GM21515 (cell line): ENCODE data around the gene ITPKB.
"Not testable (repeated sequence)": the region's sequence is repeated elsewhere in the genome, so short reads cannot be mapped to it uniquely, and the experiment has no call there.

Experiments
- ATAC-seq: cut with Tn5 transposase; IDR thresholded peaks from one replicate; pipeline ENCODE4 v1.9.1; 2021; ENCODE audit not compliant: unreplicated experiment

Gene ITPKB

DNA sequence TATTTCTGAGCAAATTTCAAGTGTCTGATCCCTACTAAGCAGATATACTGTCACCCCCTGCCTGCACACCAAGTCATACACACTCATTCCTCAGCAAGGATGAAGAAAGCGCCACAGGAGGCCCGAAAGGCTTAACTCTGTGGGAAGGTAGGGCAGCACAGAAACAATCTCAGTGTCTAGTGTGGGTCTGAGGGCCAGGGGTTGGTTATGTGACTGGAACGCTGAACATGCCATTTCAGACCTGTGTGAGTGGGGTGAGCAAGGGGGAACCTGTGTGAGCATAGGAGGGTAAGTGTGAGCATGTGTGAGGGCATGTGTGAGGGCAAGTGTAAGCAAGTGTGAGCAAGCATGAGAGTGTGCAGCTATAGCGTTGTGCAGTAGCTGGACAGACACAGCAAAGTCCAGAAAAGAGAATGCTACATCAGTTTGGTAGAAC, 6.2 kb downstream of the ITPKB start:
- ATAC-seq: no peak

DNA sequence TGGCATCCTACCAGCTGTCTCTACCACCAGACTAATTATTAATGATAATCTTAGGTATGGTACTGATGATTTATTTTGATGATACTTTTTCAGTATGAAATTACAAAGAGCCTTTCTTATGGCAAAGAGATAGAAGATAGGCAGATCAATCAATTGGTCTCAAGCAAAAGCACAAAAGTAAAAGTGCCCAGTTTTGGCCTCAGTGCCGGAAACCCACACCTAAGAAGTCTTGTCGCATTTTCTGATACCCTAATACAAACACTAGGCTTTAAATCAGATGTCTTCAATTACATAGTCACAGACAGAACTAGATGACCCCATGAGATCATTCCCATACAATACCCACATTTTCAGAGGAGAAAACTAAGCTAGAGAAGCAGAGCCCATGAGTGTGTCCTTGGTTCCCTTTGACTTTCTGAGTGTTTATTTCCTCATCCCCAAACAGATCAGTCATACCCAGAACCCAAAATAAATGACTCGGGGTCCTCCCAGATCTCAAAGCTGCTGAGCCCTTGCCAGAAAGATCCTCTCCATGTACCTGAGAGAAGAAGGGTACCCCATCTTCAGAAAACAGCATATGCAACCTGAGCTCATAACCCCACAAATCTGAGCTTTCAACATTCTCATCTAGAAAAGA, 7.7 kb downstream of the ITPKB start:
- no peak for ATAC-seq

DNA sequence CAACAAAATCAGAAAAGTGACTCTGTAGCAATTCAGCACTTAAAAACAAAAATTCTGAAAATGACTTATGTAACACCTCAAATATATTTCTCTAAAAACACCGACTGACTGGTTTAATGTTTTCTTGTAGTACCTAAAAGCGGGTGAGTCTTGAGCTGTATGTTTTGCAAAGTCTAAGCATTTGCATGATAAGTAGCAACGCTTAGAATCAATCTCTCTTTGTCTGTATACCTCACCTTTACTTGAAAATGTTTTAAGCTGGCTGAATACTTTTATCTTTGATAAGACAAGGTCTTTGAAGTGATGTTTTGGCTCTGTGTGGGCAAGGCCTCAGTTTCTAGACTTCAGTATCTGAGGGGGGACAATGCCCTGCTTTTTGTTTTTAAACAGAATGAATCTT, 8.2 kb downstream of the ITPKB start:
- no peak for ATAC-seq

DNA sequence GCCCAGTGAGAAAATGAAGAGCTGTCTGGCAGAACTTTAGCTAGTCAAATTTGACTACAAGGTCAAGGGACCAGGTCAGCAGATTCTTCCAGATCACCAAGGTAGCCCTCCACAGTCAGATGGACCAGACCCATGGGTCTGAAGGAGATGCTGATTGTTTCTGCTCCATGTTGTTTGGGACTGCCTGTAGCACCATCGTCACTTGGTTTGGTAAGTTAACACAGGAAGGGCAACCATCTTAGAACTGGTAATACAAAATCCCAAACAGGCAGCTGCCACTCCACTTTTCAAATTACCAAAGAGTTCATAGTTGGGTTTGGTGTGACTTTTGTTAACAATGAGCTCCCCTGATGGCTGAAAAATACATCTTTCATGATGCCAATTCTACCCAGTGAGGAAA, 9.0 kb downstream of the ITPKB start:
- no peak for ATAC-seq

DNA sequence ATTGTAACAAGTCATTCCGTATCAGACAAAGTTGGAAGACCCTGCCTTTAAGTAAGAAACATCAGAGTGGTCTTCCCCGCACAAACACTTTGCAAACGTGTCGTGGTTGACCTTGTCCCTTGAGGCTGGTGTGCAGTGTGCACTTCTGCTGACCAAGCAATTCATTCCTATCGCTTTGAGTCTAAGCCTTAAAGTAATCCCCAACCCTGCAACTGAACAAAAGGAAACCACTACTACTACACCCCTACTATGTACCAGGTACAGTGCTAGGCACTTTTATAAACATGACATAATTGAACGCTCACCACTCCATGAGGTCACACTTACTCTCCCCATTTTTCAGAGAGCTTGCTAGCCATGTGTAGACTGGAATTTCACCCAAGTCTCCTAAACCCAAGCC, 10.6 kb downstream of the ITPKB start:
- no peak for ATAC-seq

DNA sequence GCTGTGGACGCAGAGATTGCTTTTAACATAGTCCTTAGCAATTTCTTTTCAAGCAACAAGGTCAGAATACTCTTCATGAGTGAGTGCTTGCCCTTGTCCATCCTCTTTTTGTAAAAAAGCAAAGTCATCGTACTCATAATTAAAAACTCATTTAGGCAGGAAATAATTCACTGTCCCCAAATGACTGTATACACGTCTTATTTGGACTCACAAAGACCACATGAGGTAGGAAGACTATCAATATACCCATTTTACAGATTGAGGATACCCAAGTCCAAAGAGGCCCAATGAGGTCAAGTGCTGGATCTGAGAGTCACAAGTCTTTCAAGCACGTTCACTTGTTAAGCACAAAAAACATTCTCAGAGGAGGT, 13.2 kb downstream of the ITPKB start:
- ATAC-seq: no peak

DNA sequence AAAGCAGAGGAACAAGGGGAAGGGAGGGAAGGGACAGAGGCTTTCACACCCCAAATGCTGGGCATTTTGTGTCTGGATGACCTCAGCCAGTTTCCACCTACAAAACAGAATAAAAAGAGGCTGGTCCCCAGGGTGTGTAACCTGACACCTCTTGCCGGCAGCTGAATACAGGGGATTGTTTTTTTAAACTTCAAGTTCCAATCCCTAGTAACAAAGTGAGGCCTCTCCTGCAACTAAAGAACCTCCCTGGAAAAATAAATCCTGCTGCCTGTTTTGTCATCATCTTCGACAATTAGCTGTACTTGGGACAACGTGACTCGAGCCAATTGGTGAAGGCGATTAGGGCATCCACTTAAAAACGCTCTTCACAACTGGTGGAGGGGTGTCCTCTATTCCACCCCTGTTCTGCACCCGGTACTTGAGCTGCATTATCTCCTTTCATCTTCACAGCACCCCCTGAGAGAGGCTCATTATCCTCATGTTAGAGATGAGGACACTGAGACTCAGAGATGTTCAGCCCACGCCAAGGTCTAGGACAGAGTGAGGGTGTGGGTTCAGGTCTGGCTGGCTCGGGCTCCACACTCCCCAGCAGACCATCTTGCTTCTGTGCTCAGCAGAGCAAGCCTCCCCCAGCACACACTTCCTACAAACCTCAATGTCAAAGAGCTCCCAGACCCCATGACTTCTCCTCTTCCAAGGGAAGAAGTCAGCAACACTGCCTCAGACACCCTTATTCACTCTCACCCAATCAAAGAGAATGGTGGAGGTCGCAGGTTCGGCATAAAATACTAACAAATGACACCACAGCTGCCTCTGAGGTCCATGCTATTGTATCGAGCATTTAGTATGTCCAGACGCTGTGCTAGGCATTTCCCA, 15.2 kb downstream of the ITPKB start:
- ATAC-seq: no peak

DNA sequence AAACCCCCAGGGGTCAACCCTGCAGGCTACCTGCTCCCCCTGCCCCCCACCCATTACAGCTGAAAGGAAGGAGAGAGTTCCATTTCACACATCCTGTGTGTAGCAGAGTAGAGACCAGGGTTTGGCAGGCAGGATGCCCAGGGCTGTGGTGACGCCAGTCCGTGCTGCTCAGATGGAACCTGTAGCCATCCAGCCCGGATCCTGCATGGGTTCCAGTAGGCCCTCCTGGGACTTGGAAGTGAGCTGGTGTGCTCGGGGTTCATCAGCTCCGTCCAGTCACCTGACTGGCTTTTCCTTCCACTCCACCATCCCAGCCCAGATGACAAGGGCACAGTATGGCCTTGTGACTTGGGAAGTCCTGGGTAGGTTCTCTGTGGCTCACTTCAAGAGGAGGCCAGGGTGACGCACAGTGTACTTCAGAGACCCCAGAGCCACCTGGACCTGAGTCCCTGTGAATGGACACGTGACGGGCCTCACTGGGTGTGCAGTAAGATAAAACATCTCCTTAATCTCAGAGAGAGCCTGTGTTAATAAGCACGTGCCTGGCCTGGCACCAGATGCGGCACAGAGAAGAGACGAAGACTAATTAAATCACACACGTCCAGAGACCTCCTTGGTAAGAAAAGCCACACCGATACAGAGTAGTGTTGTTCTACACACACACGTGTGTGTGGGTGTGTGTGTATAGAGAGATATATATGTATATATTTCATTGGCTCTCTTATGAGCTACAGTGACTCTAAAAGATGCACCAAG, 16.0 kb downstream of the ITPKB start:
- ATAC-seq: no peak

DNA sequence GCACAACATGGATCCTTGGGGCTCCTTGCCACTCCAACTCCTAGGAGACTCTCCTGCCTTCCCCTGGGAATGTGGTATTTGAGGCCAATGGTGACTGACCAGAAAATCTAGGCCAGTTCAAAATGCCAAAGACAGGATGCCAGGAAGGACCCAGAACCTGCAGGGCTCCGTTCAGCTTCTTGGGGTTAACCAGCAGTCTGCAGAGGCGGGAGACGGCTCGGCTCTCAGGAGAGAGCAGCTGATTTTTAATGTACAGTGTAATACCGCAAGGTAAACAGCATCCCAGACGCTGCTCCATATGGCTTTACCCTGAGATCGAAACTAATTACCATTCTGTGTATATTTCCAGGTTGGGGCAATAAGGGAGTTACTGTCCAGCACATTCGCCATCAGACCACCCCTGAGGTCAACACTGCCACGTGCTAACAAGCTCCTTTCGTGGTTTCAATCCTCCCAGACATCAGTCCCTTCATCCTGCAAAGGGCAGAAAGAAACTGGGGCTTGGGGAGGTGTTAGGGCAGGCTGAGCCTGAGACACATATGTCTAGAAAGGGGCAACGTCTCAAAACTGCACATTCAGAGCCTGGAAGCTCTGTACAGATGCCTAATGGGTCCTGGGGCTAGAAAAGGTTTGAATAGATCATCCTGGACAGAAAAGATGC, 16.7 kb downstream of the ITPKB start:
- no peak for ATAC-seq

DNA sequence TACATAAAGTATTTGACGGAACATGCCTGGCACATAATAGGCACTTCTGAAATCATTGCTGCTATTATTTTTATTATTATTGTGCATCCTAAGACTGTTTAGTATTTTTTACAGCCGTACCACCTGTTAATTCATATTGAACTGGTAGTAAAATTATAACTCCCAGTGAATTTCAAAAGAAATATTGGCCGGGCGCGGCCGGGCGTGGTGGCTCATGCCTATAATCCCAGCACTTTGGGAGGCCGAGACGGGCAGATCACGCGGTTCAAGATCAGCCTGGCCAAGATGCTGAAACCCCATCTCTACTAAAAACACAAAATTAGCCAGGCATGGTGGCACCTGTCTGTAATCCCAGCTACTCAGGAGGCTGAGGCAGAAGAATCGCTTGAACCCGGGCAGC, 18.5 kb downstream of the ITPKB start:
- not testable (repeated sequence) for ATAC-seq

DNA sequence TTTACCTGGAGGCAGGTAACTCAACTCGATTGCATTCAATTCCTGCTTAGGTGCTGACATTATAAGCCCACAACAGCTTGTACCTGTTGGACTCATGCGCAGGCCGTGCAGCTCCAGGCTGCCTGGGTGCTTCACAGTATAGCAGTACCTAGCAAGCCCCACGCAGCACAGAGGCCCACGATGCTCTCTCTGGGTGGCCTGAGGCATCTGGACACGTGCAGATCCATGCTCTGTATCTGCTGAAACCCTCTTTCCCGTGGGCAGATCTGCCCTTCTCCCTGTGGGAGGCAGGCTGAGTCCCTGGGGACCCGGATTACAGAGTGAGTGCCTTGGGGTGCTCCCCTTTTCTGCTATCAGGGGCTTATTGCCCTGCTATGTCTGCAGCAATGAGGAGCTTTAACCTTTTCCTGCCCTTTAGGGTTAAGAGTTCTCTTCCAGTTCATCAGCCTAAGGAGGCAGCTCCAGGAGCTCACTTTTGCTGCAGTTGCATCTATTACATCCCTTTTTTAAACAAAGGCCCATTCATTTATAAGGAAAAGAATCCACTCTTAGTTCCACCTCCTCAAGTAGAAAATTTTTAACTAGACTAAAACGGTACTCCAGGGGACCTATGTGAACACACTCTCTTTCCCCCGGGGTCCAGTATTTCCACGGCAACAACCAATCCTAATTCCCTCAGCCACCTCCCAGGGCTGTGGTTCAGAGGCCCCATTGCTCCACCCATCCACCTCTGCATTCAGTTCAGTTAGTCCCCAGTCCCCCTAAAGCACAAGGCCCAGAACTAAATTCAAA, 19.3 kb downstream of the ITPKB start:
- ATAC-seq: no peak

DNA sequence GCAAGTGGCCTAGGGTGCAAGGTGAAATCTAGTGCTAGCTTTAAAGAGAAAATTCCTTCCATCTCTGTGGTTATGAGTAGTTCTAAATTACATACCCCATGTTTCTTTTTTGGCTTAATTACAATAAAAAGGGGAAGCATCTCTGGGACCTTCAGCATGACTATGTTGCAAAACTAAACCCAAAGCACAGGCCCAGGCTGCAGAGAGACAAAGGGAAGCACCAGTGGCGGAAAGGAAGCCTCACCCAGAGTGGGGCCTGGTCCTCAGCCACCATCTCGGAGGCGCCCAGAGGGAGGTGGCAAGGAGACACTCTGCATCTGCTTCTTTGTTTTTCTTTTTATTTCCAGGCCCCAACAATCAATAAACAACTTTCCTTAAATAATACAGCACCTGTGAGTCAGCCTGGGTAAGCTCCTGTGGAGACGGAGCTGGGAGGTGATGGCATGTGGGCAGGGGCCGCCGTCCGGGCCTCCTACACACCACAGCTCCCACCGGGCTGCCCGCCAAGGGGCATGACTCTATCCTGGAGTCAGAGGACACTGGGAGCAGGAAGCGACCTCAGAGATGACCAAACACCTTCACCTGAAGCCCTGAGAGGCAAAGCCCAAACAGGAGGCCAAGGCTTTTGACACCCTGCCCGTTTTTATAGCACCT, 21.7 kb downstream of the ITPKB start:
- no peak for ATAC-seq

DNA sequence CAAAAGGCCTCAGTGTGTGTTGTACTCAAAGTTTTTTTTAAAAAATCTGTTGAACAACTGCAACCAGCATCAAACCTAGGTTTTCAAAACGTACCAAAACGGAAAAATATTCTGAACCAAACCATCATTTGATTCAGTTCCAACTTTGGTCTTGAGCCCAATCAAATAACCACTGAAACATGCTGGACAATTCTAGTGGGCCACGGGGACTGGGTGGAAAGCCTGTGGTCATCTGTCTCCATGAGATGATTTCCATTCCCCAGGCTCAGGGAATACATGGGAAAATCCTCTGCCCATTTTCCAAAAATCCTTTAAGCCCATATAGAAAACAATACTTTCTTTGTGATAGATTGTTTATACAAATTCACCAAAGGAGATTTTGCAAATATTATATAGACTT, 22.5 kb downstream of the ITPKB start:
- ATAC-seq: no peak

DNA sequence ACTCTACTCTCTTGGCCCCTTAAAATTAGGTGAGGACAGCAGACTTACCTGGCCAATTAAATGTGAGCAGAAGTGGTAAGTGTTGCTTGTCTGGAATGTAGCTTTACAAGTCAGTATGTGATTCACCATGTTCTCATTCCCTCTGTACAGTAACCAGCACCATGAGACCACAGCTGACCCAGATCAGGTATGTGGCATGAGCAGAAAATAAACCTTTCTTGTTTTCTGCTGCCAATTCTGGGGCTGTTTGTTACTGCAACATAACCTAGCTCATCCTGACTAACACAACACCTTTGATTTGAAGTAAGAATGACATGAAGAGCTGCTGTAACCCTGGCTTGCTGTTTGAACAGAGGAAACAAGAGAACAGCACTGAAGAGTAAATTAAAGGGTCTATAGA, 24.9 kb downstream of the ITPKB start:
- no peak for ATAC-seq

DNA sequence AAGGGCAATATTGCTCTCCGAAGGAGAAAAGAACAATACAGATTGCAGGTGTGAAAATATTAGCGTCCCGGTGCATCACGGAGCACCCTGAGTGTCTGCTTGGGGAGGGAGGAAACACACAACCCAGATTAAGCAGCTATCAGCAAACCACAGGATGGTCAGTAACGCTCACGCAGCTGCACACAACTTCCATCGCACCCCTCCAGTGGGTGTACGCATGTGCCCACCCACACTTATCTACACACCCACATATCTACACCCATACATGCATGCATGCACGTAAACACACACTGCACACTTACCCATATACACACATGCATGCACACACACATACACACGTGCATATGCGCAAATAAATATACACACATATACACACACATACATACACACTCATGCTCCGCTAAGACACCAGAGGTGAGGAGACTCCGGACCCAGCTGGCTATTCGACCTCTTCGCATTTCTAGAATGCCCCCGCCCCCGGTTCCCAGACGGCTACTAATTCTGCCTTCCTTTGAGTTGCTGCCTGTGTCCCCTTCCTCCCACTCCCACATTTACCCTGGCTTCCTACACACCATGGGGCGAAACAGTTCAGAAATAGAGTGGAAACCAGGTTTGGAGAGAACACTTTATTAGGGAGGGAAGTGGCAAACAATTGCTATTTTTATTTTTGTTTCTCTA, 26.2 kb downstream of the ITPKB start:
- ATAC-seq: peak; percentile 23

DNA sequence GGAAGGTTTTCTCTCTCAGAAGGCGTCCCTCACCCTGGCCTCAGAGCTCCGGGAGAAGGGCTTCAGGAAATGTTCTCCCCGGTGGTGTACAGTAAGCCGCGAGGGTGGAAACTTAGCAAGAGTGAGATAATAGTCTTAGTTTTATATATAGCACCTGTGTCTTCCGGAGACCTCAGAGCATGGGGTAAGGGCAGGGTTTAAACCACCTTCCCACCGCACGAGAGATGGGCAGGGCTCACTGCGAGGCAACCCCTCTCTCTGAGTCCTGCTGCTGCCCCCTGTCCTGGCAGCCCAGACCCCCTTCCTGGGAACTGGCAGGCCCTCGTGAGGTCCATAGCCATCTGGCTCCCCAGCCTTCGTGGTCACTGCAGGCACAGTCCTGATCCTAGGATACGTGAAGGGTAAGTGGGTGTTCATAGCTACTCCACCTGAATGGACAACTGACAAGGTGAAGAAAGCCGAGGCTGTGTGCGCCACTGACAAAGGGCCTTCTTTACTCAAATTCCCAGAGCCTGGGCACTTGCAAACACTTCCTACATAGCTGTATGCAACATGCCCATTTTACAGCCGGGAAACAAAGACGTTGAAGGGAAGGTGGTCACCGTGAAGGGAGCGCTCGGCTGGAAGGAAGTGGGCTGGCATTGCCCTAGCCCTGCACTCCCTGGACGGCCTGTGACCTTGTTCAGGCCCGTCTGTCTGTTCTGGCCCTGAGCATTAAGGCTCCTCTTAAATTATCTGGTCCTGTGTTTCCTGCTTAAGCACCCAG, 26.9 kb downstream of the ITPKB start:
- peak; percentile 81 for ATAC-seq

DNA sequence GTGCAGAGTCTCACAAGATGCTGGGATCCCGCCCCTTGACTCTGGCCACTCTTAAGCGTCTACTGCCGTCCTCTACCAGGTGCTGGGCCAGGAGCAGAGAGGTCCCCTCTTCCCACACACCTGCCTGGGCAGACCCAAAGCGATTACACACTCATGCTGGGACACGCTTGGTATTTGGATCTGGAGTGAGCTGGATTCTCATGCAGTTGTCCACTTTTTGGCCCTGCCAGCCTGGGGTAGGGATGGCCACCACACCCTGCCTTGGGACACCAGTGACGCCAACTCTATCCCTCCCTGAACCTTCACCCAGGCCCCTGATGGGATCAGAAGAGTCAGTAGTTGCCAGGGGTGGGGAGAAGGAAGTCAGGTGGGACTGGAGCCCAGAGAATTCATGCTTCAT, 28.6 kb downstream of the ITPKB start:
- ATAC-seq: no peak

DNA sequence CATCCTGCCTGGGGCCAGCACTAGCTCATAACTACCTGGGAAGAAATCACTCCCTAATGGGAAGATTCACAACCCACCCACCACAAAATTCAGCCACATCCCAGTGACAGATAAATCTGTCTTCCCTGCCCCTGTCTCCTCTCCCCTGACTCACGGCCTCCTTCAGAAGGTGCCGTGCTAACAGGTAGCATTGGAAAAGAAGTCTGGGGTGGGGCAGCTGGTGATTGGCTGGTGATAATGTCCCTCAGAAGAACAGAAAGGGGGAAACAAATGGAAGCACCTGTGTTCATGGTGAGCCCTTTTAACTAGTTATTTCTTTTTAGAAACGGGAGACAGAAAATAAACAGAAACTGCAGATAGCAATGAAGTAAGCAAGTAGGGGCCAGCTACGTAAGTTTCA, 29.1 kb downstream of the ITPKB start:
- ATAC-seq: no peak

DNA sequence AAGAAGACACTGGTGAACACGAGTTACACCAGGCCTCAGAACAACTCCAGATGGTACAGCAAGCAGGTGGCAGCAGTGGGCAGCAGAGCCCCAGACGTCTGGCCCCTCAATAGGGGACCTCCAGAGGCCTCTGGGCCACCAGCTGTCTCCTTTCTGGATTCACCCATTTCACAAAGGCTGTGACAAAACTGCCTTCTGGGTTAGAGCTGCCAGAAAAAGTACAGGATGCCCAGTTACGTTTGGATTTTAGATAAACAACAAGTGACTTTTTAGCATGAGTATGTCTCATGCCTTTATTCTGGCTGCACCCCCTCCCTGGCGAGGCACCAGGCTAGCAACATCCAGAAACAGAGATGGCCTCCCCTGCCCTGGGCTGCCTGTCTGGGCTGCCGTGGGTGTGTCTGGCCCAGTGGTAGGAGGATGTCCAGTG, 30.1 kb downstream of the ITPKB start:
- ATAC-seq: no peak
